ENCODE measurements around the gene PTCD1. TPM values are rescaled to one million over a fixed set of nuclear protein-coding genes. Genes with fewer than 3 reads are reported as not detected.

Gene PTCD1
- polyA plus RNA-seq, 3 donors from 2014 or later = 0.83 to 3.7 (median 1.4) TPM

DNA sequence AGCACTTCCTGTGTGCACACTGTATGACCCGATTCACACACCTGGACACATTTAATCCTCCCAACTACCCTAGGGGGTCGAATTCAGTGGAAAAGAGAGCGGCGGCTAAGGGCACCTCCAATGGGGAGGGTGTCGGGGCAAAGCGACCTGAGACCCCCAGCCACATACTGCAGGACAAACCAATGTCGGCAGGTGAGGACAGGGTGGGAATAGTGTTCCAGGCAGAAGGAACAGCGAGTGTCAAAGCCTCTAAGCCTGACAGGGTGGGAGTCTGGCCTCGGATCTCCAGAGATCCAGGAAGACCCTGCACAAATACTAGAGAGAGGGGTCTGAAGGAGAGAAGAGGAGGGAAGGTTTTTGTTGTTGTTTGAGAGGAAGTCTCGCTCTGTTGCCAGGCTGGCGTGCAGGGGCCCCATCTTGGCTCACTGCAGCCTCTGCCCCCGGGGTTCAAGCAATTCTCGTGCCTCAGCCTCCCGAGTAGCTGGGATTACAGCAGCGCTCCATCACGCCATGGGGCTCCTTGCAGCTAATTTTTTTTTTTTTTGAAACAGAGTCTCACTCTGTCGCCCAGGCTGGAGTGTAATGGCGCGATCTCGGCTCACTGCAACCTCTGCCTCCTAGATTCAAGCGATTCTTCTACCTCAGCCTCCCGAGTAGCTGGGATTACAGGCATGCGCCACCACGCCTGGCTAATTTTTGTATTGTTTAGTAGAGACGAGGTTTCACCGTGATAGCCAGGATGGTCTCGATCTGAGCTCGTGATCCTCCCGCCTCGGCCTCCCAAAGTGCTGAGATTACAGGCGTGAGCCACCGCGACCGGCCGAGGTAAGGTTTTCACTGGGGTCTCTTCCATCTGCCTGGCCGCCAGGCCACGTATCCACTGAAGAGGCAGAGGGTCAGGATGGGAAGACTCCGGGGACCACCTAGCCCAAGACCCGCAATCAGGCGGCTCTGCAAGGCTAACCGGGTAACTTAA is 65.2 kb downstream of the PTCD1 start:
- peak overlapping the region; percentile 40 to 85 (median 80) for H3K27ac Mint-ChIP-seq
- peaks cover 16 to 19% of the 10 kb centered on the region in 2 donors for H3K4me1 Mint-ChIP-seq
- H3K9me3 Mint-ChIP-seq = no peaks in the 10 kb centered on the region
- H3K4me3 Mint-ChIP-seq = peak overlapping the region; percentile 70 to 83 (median 81)
- peaks cover 0 to 1% (median 0%) of the 10 kb centered on the region in 3 donors for H3K27me3 Mint-ChIP-seq (ENCODE audit: low read depth in 3 of 3)
- H3K36me3 Mint-ChIP-seq = peaks cover 0 to 3% (median 0%) of the 10 kb centered on the region in 3 donors
- DNase-seq = no peak

- Mint-ChIP-seq H3K36me3 (no peaks in the 10 kb centered on the region), H3K4me3 (peak overlapping the region in 4 of 5 donors; percentile 69 to 83 (median 76)), H3K9me3 (no peaks in the 10 kb centered on the region), H3K27ac (peak overlapping the region in 4 of 6 donors; percentile 43 to 81 (median 74)), H3K27me3 (ENCODE audit: low read depth in 3 of 3) (peaks cover 0 to 1% (median 0%) of the 10 kb centered on the region in 3 donors), H3K4me1 (peaks cover 13 to 16% of the 10 kb centered on the region in 2 donors)
- no peak for DNase-seq
Observed at GRCh38 chr7:99372275-99373090, 66.1 kb downstream of the PTCD1 start.

- peak overlapping the region in 1 of 6 donors; percentile 12 for H3K27ac Mint-ChIP-seq
- no peaks in the 10 kb centered on the region for H3K9me3 Mint-ChIP-seq
- peaks cover 10 to 11% of the 10 kb centered on the region in 2 donors for H3K4me1 Mint-ChIP-seq
- DNase-seq = no peak
- H3K4me3 Mint-ChIP-seq = peak overlapping the region in 1 of 5 donors; percentile 15
- H3K36me3 Mint-ChIP-seq = peaks cover 0 to 6% (median 0%) of the 10 kb centered on the region in 3 donors
- peaks cover 0 to 2% (median 1%) of the 10 kb centered on the region in 3 donors for H3K27me3 Mint-ChIP-seq (ENCODE audit: low read depth in 3 of 3)
Observed at GRCh38 chr7:99371376-99371920, 67.2 kb downstream of the PTCD1 start.

DNA sequence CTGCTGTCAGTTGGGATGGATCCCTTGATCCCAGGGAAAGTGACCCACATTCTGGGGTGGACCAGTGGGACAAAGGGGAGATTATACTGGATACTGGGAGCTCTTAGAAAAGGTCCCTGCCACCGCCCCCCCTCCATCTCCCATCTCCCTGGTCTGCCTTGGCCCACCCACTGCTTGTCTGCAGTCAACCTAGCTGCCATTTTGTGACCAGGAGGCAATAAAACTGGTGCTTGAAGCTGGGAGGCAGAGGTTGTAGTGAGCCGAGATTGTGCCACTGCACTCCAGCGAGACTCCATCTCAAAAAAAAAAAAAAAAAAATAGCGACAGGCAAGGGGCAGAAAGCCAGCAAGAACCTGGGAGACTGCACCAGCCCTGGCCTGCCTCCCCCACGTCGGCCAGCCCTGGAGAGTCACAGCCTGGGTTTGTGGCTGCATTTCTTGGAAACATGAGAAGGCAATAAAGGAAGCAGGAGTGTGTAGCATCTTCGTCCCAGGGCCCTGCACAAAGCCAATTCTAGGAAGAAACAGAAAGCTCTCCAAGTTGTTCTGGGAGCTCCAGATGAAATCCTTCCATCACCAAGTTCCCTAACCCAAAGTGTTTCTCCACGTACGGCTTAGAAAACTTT is 68.7 kb downstream of the PTCD1 start:
- Mint-ChIP-seq H3K27ac (no peak overlapping the region), H3K9me3 (no peaks in the 10 kb centered on the region), H3K36me3 (peaks cover 0 to 12% (median 0%) of the 10 kb centered on the region in 3 donors), H3K4me3 (no peak overlapping the region), H3K4me1 (peaks cover 6 to 7% of the 10 kb centered on the region in 2 donors), H3K27me3 (ENCODE audit: low read depth in 3 of 3) (peaks cover 0 to 3% (median 1%) of the 10 kb centered on the region in 3 donors)
- no peak for DNase-seq

- Mint-ChIP-seq H3K4me3 (no peak overlapping the region), H3K9me3 (no peaks in the 10 kb centered on the region), H3K36me3 (peaks cover 0 to 18% (median 0%) of the 10 kb centered on the region in 3 donors), H3K27me3 (ENCODE audit: low read depth in 3 of 3) (peaks cover 0 to 3% (median 1%) of the 10 kb centered on the region in 3 donors), H3K27ac (no peak overlapping the region), H3K4me1 (peaks cover 6 to 8% of the 10 kb centered on the region in 2 donors)
- no peak for DNase-seq
Observed at GRCh38 chr7:99368750-99369389, 69.7 kb downstream of the PTCD1 start.

Other genes starting within 250 kb of the PTCD1 start
- not detected for gene KPNA7, start 230.7 kb downstream of the PTCD1 start, polyA plus RNA-seq
- gene MYH16, start 166.0 kb downstream of the PTCD1 start, polyA plus RNA-seq = not detected
- gene ARPC1A, start 112.9 kb downstream of the PTCD1 start, polyA plus RNA-seq = 10 to 100 TPM; 26.6 to 49.2 (median 39.5) TPM
- gene ARPC1B, start 64.1 kb downstream of the PTCD1 start, polyA plus RNA-seq = 100 to 1,000 TPM; 582 to 834 (median 626) TPM
- gene PDAP1, start 30.2 kb downstream of the PTCD1 start, polyA plus RNA-seq = 10 to 100 TPM; 20.7 to 43.3 (median 30.0) TPM
- 100 to 1,000 TPM; 265 to 362 (median 279) TPM for gene BUD31, start 29.8 kb downstream of the PTCD1 start, polyA plus RNA-seq
- 10 to 100 TPM; 18.4 to 26.6 (median 22.2) TPM for gene CPSF4, start 145 bp upstream of the PTCD1 start, polyA plus RNA-seq
- gene ATP5MF, start 27.4 kb upstream of the PTCD1 start, polyA plus RNA-seq = 100 to 1,000 TPM; 455 to 757 (median 495) TPM
- 1 to 10 TPM; 4.6 to 7.6 (median 5.4) TPM for gene ZNF789, start 34.1 kb upstream of the PTCD1 start, polyA plus RNA-seq
- 10 to 100 TPM; 68.6 to 91.7 (median 76.0) TPM for gene ZNF394, start 61.5 kb upstream of the PTCD1 start, polyA plus RNA-seq
- 1 to 10 TPM; 3.2 to 9.4 (median 4.6) TPM for gene ZKSCAN5, start 65.9 kb upstream of the PTCD1 start, polyA plus RNA-seq
- gene FAM200A, start 113.3 kb upstream of the PTCD1 start, polyA plus RNA-seq = 1 to 10 TPM in 2 of 3 donors, not detected in 1; 1.9 to 4.7 TPM
- gene ZNF655, start 119.8 kb upstream of the PTCD1 start, polyA plus RNA-seq = 10 to 100 TPM; 69.8 to 98.9 (median 75.0) TPM
- gene TMEM225B, start 159.5 kb upstream of the PTCD1 start, polyA plus RNA-seq = 1 to 10 TPM; 1.3 to 6.5 (median 2.8) TPM
- 10 to 100 TPM in 1 of 3 donors, 1 to 10 TPM in 2; 7.6 to 14.9 (median 9.6) TPM for gene ZSCAN25, start 178.1 kb upstream of the PTCD1 start, polyA plus RNA-seq
- under 1 TPM in 1 of 3 donors, not detected in 2; 0.35 TPM for gene CYP3A5, start 241.2 kb upstream of the PTCD1 start, polyA plus RNA-seq